ENCODE measurements around the gene SLC16A4. TPM values are rescaled to one million over a fixed set of nuclear protein-coding genes. Genes with fewer than 3 reads are reported as not detected.

SLC16A4 gene
- total RNA-seq, 2 donors from 2014 or later: 3.6 TPM

DNA sequence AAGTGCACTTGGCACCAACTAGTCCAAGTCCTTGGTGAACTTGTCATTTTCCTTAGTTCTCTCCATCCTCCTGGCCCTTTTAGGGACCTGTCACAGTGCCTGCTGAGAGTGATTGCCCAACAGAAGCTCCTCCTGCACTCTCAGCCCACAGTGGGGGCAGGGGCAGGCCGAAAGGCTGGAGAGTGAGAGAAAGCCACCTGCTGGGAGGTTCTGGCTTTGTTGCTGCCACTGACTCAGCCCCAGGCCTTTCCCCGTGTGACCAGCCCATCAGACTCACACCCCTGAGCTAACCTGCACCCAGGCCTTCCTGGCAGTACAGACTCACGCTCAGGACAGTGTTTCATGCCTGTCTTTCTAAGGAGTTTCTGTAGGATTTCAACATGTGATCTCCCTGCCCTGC is 43.0 kb upstream of the SLC16A4 start:
- TF ChIP-seq CTCF (IDR thresholded peaks at IDR 0.05): peak in 2 of 7 experiments; percentile 7 to 16
- no peak for TF ChIP-seq POLR2A (IDR thresholded peaks at IDR 0.05)
- no peak overlapping the region for H3K27ac ChIP-seq
- no peaks in the 10 kb centered on the region for H3K27me3 ChIP-seq
- no peaks in the 10 kb centered on the region for H3K36me3 ChIP-seq (replicated peaks in 1 of 2; ENCODE audit: insufficient read depth in 1 of 2, low read depth in 2 of 2)
- no peaks in the 10 kb centered on the region for H3K4me1 ChIP-seq
- DNase-seq: peak; percentile 16 to 49 (median 34)
- H3K9me3 ChIP-seq: no peaks in the 10 kb centered on the region
- ATAC-seq: peak; percentile 50
- WGBS, 2 donors: 28 to 32% methylated on average over 2 to 3 of the region's 3 CpGs
- no peak overlapping the region for H3K4me3 ChIP-seq
- intact Hi-C loops (cut with DNase I): no loop called here

- ATAC-seq (no peak), DNase-seq (no peak)
- Histone ChIP-seq H3K9me3 (no peaks in the 10 kb centered on the region), H3K27ac (no peak overlapping the region), H3K36me3 (replicated peaks in 1 of 2; ENCODE audit: insufficient read depth in 1 of 2, low read depth in 2 of 2) (no peaks in the 10 kb centered on the region), H3K4me3 (no peak overlapping the region), H3K27me3 (no peaks in the 10 kb centered on the region), H3K4me1 (no peaks in the 10 kb centered on the region)
- 82 to 93% methylated on average over 2 of the region's 2 CpGs for WGBS, 2 donors
- TF ChIP-seq POLR2A (IDR thresholded peaks at IDR 0.05): no peak
- TF ChIP-seq CTCF (IDR thresholded peaks at IDR 0.05): no peak
- intact Hi-C loops (cut with DNase I): no loop called here
These were observed 42.4 kb upstream of the SLC16A4 start for GRCh38 chr1:110433213-110433612.

DNA sequence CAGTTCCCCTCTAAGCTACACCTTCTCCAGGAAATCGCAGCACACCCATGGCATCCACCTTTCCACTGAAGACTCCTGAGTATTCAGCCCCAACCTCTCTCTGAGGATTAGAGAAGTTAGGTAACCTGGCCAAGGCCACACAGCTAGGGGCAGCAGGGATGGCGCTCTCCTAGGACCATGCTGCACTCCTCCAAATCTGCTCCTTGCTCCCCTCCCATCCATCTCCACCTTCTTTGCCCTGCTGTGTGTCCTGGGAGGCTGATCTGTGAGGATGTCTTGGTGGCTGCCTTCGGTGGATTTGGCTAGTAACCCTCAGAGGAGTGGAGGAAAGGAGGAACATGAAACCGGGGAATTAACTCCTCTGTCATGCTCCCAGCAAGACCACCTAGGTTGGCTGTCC is 40.1 kb upstream of the SLC16A4 start:
- intact Hi-C loops (cut with DNase I): no loop called here
- H3K36me3 ChIP-seq (replicated peaks in 1 of 2; ENCODE audit: insufficient read depth in 1 of 2, low read depth in 2 of 2): no peaks in the 10 kb centered on the region
- H3K27me3 ChIP-seq: no peaks in the 10 kb centered on the region
- no peaks in the 10 kb centered on the region for H3K9me3 ChIP-seq
- no peak for TF ChIP-seq POLR2A (IDR thresholded peaks at IDR 0.05)
- no peak for TF ChIP-seq CTCF (IDR thresholded peaks at IDR 0.05)
- 67 to 80% methylated on average over 4 of the region's 4 CpGs for WGBS, 2 donors
- H3K4me1 ChIP-seq: no peaks in the 10 kb centered on the region
- no peak for DNase-seq
- ATAC-seq: no peak
- H3K27ac ChIP-seq: no peak overlapping the region
- no peak overlapping the region for H3K4me3 ChIP-seq

DNA sequence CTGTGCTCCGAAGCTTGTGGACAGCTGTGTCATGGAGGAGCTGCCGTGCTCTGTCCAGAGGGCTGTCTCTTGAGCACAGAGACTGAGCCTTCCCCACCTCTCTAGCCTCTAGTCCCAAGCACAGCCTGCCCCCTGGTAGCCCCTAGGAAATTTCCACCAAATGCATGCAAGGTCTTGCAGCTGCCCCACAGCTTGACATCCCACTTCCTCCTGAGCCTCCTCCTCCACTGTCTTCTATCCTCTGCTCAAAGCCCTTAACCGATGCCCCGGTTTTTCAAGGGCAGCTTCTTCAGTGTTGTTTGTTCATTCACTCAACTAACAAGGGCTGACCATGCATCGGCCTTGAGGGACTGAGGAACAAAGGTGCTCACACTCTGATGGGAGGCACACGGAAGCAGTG is 39.5 kb upstream of the SLC16A4 start:
- no peak for TF ChIP-seq CTCF (IDR thresholded peaks at IDR 0.05)
- no peak for TF ChIP-seq POLR2A (IDR thresholded peaks at IDR 0.05)
- no peaks in the 10 kb centered on the region for H3K9me3 ChIP-seq
- H3K36me3 ChIP-seq (replicated peaks in 1 of 2; ENCODE audit: insufficient read depth in 1 of 2, low read depth in 2 of 2): no peaks in the 10 kb centered on the region
- no peak overlapping the region for H3K4me3 ChIP-seq
- intact Hi-C loops (cut with DNase I): no loop called here
- 39 to 40% methylated on average over 6 of the region's 6 CpGs for WGBS, 2 donors
- ATAC-seq: no peak
- no peaks in the 10 kb centered on the region for H3K4me1 ChIP-seq
- no peak for DNase-seq
- no peaks in the 10 kb centered on the region for H3K27me3 ChIP-seq
- H3K27ac ChIP-seq: no peak overlapping the region

- no peak for TF ChIP-seq POLR2A (IDR thresholded peaks at IDR 0.05)
- no peak for TF ChIP-seq CTCF (IDR thresholded peaks at IDR 0.05)
- no peak for ATAC-seq
- Histone ChIP-seq H3K27ac (no peak overlapping the region), H3K27me3 (no peaks in the 10 kb centered on the region), H3K36me3 (replicated peaks in 1 of 2; ENCODE audit: insufficient read depth in 1 of 2, low read depth in 2 of 2) (no peaks in the 10 kb centered on the region), H3K4me1 (no peaks in the 10 kb centered on the region), H3K4me3 (no peak overlapping the region), H3K9me3 (no peaks in the 10 kb centered on the region)
- intact Hi-C loops (cut with DNase I): no loop called here
- DNase-seq: no peak
- WGBS, 2 donors: 45 to 51% methylated on average over 4 of the region's 4 CpGs
These were observed 38.1 kb upstream of the SLC16A4 start for GRCh38 chr1:110428946-110429345.

Data from body of pancreas (tissue), 4 donors.